ENCODE results near the gene UCP2. TPM values are rescaled to one million over a fixed set of nuclear protein-coding genes. Genes with fewer than 3 reads are reported as not detected.

The UCP2 gene
- total and polyA plus RNA-seq, 9 of the 15 experiments (the other 6 are each of a cell fraction or from before 2014, with no cell fraction given) = 19.2 to 216 (median 87.9) TPM

DNA sequence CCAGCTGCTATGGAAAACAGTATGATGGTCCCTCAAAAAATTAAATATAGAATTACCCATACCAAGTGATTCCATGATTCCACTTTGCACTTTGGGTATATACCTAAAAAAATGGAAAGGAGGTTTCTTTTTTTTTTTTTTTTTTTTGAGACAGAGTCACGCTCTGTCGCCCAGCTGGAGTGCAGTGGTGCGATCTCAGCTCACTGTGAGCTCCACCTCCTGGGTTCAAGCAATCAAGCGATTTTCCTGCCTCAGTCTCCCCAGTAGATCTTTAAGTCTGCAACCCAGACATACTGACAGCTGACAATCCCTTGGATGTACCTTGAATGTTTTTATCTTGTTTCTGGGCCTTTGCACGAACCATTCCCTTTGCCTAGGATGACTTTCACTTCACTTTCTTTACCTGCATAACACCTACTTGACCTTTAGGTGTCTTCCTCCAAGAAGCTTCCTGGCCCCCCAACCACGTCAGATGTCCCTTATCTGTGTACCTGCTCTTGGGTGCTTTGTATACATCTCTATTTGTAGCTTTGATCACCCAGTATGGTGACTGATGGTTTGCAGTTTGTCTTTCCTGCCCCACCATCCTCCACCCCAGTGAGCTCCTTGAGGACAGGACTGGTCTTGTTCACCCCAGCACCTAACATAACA is 14.6 kb upstream of the UCP2 start (continued):
- TF ChIP-seq, protein P1, sequence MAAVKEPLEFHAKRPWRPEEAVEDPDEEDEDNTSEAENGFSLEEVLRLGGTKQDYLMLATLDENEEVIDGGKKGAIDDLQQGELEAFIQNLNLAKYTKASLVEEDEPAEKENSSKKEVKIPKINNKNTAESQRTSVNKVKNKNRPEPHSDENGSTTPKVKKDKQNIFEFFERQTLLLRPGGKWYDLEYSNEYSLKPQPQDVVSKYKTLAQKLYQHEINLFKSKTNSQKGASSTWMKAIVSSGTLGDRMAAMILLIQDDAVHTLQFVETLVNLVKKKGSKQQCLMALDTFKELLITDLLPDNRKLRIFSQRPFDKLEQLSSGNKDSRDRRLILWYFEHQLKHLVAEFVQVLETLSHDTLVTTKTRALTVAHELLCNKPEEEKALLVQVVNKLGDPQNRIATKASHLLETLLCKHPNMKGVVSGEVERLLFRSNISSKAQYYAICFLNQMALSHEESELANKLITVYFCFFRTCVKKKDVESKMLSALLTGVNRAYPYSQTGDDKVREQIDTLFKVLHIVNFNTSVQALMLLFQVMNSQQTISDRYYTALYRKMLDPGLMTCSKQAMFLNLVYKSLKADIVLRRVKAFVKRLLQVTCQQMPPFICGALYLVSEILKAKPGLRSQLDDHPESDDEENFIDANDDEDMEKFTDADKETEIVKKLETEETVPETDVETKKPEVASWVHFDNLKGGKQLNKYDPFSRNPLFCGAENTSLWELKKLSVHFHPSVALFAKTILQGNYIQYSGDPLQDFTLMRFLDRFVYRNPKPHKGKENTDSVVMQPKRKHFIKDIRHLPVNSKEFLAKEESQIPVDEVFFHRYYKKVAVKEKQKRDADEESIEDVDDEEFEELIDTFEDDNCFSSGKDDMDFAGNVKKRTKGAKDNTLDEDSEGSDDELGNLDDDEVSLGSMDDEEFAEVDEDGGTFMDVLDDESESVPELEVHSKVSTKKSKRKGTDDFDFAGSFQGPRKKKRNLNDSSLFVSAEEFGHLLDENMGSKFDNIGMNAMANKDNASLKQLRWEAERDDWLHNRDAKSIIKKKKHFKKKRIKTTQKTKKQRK (IDR thresholded peaks at IDR 0.05; ENCODE audit: borderline replicate concordance, low read depth, low read length) = no peak
- TF ChIP-seq AFF1 (IDR thresholded peaks at IDR 0.05; ENCODE audit: low read depth in 1 of 2, partially characterized antibody in 2 of 2) (no peak), ZC3H11A (IDR thresholded peaks at IDR 0.05; ENCODE audit: low read depth, low read length) (no peak), TCF3 (CRISPR knock-in tag; IDR thresholded peaks at IDR 0.05) (no peak)

Measured in K562 (cell line).